HepG2 (cell line): ENCODE data around the gene H2AZ2. TPM values are rescaled to one million over a fixed set of nuclear protein-coding genes. Genes with fewer than 3 reads are reported as not detected.

Experiments used
- BCL6 ChIP-seq: IDR thresholded peaks from 2 replicates; pipeline ENCODE4 v1.6.1; 2016; ENCODE audit warnings: missing genetic modification reagents, missing compliant biosample characterization
- FOXK1 ChIP-seq: sonication (generic); formaldehyde crosslinking; IDR thresholded peaks from 2 replicates; pipeline ENCODE4 v1.4.0; 2020; ENCODE audit warnings: low read depth, missing genetic modification reagents, borderline replicate concordance
- IRF2 ChIP-seq: IDR thresholded peaks from 2 replicates; pipeline ENCODE4 v1.6.1; 2018; ENCODE audit warnings: missing genetic modification reagents, missing compliant biosample characterization
- KLF13 ChIP-seq: sonication (generic); formaldehyde crosslinking; IDR thresholded peaks from 2 replicates; pipeline ENCODE4 v1.4.0; 2020; ENCODE audit warnings: mild to moderate bottlenecking, missing genetic modification reagents
- NFRKB ChIP-seq: fragments of 450-650 bp; IDR thresholded peaks from 2 replicates; pipeline ENCODE4 v1.6.1; 2017
- RXRB ChIP-seq: IDR thresholded peaks from 2 replicates; pipeline ENCODE4 v1.6.1; 2016; ENCODE audit warnings: borderline replicate concordance, missing genetic modification reagents, missing compliant biosample characterization
- ZIK1 ChIP-seq: sonication (generic); formaldehyde crosslinking; IDR thresholded peaks from 2 replicates; pipeline ENCODE4 v1.5.0; 2020; ENCODE audit warnings: mild to moderate bottlenecking, low read depth, missing genetic modification reagents, borderline replicate concordance
- polyA plus RNA-seq, 8 experiments: library from polyadenylated mRNA; depleted of rRNA in 3 of 8; stranded (reverse) in 7 of 8; unstranded in 1 of 8; fragments of >200 nt; fragmentation: Illumina TruSeq in 4 of 8; extraction: Trizol in 4 of 8; gene quantifications; 2 replicates each; pipeline versions ENCODE4 v1.2.1 to v1.2.3, GENCODE V29; 2011 to 2016; ENCODE audit warnings: low read depth in 4 of 8, missing spikeins in 1 of 8, mixed read lengths in 1 of 8; ENCODE audit not compliant: insufficient read depth in 1 of 8
- total RNA-seq, 5 experiments: library from RNA; depleted of rRNA; stranded (reverse); fragments of >200 nt; fragmentation: Illumina TruSeq; extraction: Trizol; gene quantifications; 2 replicates each; pipeline ENCODE4 v1.2.3, GENCODE V29; 2016; ENCODE audit warnings: low read depth in 1 of 5
- TF ChIP-seq, protein P1 (sequence below): sonication (generic); formaldehyde crosslinking; IDR thresholded peaks from 2 replicates; pipeline ENCODE4 v1.4.0; 2020; ENCODE audit warnings: missing genetic modification reagents, mild to moderate bottlenecking, borderline replicate concordance
- TF ChIP-seq, protein P2 (sequence below): sonication (generic); formaldehyde crosslinking; IDR thresholded peaks from 2 replicates; pipeline ENCODE4 v1.8.1; 2023; ENCODE audit warnings: mild to moderate bottlenecking, missing genetic modification reagents, borderline replicate concordance
- TF ChIP-seq, protein P3 (sequence below), 2 experiments: sonication (generic) in 1 of 2; formaldehyde crosslinking in 1 of 2; IDR thresholded peaks; 2 replicates each; pipeline versions ENCODE4 v1.5.1 to v1.6.1; 2011 to 2020; ENCODE audit warnings: borderline replicate concordance in 1 of 2, low read depth in 1 of 2, low read length in 1 of 2, mild to moderate bottlenecking in 1 of 2, missing genetic modification reagents in 1 of 2, moderate library complexity in 1 of 2
- TF ChIP-seq, protein P4 (sequence below): IDR thresholded peaks from 2 replicates; pipeline ENCODE4 v1.6.1; 2018; ENCODE audit warnings: missing genetic modification reagents, mild to moderate bottlenecking, missing compliant biosample characterization
- TF ChIP-seq, protein P5 (sequence below): sonication (generic); formaldehyde crosslinking; IDR thresholded peaks from 2 replicates; pipeline ENCODE4 v1.4.0; 2020; ENCODE audit warnings: missing genetic modification reagents, mild to moderate bottlenecking, borderline replicate concordance
- TF ChIP-seq, protein P6 (sequence below): sonication (generic); formaldehyde crosslinking; IDR thresholded peaks from 2 replicates; pipeline ENCODE4; 2020; ENCODE audit warnings: missing genetic modification reagents, mild to moderate bottlenecking, borderline replicate concordance

The H2AZ2 gene
- total and polyA plus RNA-seq, 2 of the 13 experiments (the other 11 are each of a cell fraction or from before 2014, with no cell fraction given): 121 to 223 TPM

DNA sequence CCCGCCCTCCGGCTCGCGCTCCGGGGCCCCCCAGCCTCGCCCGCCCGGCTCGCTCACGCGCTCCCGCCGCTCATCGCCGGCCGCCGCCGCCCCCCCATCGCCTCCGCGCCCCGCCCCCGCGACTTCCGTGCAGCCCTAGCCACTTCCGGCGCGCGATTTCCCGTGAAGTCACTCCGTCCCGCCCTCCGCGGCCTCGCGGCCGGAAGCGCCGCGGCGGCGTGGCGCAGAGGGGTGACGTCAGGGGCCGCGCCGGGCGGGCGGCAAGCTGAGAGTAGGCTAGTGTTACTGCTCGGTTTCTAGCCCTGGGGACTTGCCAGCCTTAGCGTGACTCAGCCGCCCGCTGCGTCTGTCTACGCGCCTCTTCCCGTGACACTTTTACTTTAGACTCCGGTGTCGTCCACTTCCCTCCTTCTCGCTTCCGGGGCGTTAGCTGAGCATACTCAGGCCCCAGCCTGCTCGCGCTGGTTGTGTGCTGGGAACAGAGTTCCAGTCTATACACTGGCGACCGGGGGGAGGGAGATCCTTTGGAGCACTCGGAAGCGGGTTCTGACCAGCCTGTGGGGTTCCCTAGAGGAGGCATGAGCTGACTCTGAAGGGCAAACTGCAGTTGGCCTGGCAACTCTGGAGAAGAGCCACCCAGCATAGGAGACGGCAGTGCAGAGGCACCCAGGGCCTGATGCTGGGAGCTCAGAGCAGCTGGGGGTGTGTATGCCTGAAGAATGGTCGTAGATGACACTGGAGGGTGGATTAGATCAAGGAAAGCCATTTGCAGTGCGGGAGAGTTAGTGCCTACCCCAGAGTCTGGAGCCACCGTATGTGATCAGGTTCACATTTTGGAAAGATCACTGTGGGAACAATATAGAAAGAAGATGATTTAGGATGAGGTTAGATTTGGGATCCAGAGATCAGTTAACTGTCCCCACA, 37.8 kb upstream of the H2AZ2 start, which contains the start of gene PURB (continued):
- TF ChIP-seq, protein P1, sequence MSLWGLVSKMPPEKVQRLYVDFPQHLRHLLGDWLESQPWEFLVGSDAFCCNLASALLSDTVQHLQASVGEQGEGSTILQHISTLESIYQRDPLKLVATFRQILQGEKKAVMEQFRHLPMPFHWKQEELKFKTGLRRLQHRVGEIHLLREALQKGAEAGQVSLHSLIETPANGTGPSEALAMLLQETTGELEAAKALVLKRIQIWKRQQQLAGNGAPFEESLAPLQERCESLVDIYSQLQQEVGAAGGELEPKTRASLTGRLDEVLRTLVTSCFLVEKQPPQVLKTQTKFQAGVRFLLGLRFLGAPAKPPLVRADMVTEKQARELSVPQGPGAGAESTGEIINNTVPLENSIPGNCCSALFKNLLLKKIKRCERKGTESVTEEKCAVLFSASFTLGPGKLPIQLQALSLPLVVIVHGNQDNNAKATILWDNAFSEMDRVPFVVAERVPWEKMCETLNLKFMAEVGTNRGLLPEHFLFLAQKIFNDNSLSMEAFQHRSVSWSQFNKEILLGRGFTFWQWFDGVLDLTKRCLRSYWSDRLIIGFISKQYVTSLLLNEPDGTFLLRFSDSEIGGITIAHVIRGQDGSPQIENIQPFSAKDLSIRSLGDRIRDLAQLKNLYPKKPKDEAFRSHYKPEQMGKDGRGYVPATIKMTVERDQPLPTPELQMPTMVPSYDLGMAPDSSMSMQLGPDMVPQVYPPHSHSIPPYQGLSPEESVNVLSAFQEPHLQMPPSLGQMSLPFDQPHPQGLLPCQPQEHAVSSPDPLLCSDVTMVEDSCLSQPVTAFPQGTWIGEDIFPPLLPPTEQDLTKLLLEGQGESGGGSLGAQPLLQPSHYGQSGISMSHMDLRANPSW (CRISPR knock-in tag): peak; percentile 38; the same call in 1 of the 2 replicates
- TF ChIP-seq RXRB (CRISPR knock-in tag) (peak; percentile 37; the same call in 1 of the 2 replicates), ZIK1 (CRISPR knock-in tag) (no peak), BCL6 (0 out of 2 replicates have a peak, but pooled peaks have one; percentile 24), NFRKB (no peak), FOXK1 (CRISPR knock-in tag) (peak; percentile 73; the same call in 1 of the 2 replicates), IRF2 (CRISPR knock-in tag) (peak; percentile 73), KLF13 (CRISPR knock-in tag) (peak; percentile 44; the same call in 1 of the 2 replicates)
- TF ChIP-seq, protein P2, sequence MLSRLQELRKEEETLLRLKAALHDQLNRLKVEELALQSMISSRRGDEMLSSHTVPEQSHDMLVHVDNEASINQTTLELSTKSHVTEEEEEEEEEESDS: no peak
- TF ChIP-seq, protein P3, sequence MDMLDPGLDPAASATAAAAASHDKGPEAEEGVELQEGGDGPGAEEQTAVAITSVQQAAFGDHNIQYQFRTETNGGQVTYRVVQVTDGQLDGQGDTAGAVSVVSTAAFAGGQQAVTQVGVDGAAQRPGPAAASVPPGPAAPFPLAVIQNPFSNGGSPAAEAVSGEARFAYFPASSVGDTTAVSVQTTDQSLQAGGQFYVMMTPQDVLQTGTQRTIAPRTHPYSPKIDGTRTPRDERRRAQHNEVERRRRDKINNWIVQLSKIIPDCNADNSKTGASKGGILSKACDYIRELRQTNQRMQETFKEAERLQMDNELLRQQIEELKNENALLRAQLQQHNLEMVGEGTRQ (IDR thresholded peaks at IDR 0.05; ENCODE audit: low read depth, low read length): no peak
- TF ChIP-seq, protein P3 (CRISPR knock-in tag; IDR thresholded peaks at IDR 0.05; ENCODE audit: borderline replicate concordance): no peak; the same call in 1 of the 2 replicates
- TF ChIP-seq, protein P4, sequence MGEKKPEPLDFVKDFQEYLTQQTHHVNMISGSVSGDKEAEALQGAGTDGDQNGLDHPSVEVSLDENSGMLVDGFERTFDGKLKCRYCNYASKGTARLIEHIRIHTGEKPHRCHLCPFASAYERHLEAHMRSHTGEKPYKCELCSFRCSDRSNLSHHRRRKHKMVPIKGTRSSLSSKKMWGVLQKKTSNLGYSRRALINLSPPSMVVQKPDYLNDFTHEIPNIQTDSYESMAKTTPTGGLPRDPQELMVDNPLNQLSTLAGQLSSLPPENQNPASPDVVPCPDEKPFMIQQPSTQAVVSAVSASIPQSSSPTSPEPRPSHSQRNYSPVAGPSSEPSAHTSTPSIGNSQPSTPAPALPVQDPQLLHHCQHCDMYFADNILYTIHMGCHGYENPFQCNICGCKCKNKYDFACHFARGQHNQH: no peak; the same call in 1 of the 2 replicates
- TF ChIP-seq, protein P5, sequence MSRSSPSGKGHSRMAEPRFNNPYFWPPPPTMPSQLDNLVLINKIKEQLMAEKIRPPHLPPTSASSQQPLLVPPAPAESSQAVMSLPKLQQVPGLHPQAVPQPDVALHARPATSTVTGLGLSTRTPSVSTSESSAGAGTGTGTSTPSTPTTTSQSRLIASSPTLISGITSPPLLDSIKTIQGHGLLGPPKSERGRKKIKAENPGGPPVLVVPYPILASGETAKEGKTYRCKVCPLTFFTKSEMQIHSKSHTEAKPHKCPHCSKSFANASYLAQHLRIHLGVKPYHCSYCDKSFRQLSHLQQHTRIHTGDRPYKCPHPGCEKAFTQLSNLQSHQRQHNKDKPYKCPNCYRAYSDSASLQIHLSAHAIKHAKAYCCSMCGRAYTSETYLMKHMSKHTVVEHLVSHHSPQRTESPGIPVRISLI (CRISPR knock-in tag): no peak; the same call in 1 of the 2 replicates
- TF ChIP-seq, protein P6, sequence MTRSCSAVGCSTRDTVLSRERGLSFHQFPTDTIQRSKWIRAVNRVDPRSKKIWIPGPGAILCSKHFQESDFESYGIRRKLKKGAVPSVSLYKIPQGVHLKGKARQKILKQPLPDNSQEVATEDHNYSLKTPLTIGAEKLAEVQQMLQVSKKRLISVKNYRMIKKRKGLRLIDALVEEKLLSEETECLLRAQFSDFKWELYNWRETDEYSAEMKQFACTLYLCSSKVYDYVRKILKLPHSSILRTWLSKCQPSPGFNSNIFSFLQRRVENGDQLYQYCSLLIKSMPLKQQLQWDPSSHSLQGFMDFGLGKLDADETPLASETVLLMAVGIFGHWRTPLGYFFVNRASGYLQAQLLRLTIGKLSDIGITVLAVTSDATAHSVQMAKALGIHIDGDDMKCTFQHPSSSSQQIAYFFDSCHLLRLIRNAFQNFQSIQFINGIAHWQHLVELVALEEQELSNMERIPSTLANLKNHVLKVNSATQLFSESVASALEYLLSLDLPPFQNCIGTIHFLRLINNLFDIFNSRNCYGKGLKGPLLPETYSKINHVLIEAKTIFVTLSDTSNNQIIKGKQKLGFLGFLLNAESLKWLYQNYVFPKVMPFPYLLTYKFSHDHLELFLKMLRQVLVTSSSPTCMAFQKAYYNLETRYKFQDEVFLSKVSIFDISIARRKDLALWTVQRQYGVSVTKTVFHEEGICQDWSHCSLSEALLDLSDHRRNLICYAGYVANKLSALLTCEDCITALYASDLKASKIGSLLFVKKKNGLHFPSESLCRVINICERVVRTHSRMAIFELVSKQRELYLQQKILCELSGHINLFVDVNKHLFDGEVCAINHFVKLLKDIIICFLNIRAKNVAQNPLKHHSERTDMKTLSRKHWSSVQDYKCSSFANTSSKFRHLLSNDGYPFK (CRISPR knock-in tag): peak; percentile 27; the same call in 1 of the 2 replicates
